Liver (tissue), 3 donors: Measurements from ENCODE around the gene YIPF3.

Experiments
- EGR1 ChIP-seq, 2 donors: IDR thresholded peaks; 2 replicates each; pipeline ENCODE4 v1.6.1; 2016 to 2018; ENCODE audit warnings: antibody characterized with exemption in 2 of 2, low read depth in 2 of 2
- FOXA1 ChIP-seq: IDR thresholded peaks from 2 replicates; pipeline ENCODE4 v1.6.1; 2016; ENCODE audit warnings: antibody characterized with exemption
- GABPA ChIP-seq, 2 donors: IDR thresholded peaks in 1 of 2; conservative IDR thresholded peaks in 1 of 2; 2 replicates each; pipeline ENCODE4 v1.6.1; 2016; ENCODE audit warnings: antibody characterized with exemption in 2 of 2, mild to moderate bottlenecking in 1 of 2, moderate library complexity in 1 of 2
- JUND ChIP-seq, 2 donors: IDR thresholded peaks; 2 replicates each; pipeline ENCODE4 v1.6.1; 2016; ENCODE audit warnings: antibody characterized with exemption in 2 of 2
- SP1 ChIP-seq: IDR thresholded peaks from 2 replicates; pipeline ENCODE4 v1.6.1; 2018; ENCODE audit warnings: antibody characterized with exemption, mild to moderate bottlenecking
- TAF1 ChIP-seq: conservative IDR thresholded peaks from 2 replicates; pipeline ENCODE4 v1.6.1; 2016; ENCODE audit warnings: antibody characterized with exemption, mild to moderate bottlenecking
- YY1 ChIP-seq: IDR thresholded peaks from 2 replicates; pipeline ENCODE4 v1.6.1; 2016; ENCODE audit warnings: antibody characterized with exemption, mild to moderate bottlenecking
- TF ChIP-seq, protein P1 (sequence below): fragments of 150-350 bp; IDR thresholded peaks from 2 replicates; pipeline ENCODE4 v1.5.1; 2017; ENCODE audit warnings: improper control_type of control experiment, low read depth, low read length; ENCODE audit not compliant: missing input control
- TF ChIP-seq, protein P2 (sequence below): IDR thresholded peaks from 2 replicates; pipeline ENCODE4 v1.6.1; 2016; ENCODE audit warnings: antibody characterized with exemption, mild to moderate bottlenecking
- TF ChIP-seq, protein P3 (sequence below): IDR thresholded peaks from 2 replicates; pipeline ENCODE4 v1.6.1; 2016; ENCODE audit warnings: antibody characterized with exemption
- donor health status: healthy.
- donor health status: healthy.

DNA sequence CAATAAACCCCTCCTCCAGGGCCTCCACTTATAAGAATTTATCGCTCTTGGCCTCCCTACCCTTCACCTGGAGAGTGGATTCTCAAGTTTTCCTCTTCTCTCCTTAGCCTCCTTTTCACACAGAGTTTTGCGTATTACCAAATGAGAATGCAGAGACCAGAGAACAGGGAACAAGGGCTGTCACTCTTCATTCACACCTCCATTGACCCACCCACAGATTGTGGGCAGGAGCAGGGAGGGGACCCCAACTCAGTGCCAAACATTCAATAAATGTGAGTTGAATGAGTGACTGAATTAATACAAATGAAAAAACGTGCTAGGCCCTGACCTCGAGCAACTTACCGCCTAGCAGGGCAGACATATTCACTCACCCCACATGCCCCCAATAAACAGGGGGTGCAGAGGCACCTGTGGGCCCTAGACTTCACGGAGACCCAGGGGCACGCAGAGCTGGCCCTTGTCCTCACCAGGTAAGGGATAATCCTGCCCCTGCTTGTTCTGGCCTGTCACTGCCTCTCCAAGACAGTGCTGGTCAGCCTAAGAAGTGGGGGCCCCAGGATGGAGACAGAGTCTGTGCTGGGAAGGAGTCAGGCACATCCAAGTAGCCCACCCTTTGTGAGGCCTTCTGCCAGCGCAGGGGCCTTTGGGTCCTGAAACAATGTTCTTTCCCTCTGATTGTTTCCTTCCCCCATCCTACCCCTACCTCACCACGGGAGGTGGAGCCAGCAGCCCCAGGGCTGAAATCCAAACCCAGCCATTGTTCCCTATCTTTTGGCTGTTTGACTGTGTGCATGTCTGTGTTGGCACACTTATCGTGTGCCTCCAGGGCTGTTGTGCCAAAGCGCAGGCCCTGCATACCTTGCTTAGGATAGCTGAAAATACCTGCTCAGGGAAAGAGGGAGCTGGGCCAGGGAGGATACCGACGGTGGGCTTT lies 47.7 kb downstream of the YIPF3 start:
- TF ChIP-seq, protein P1, sequence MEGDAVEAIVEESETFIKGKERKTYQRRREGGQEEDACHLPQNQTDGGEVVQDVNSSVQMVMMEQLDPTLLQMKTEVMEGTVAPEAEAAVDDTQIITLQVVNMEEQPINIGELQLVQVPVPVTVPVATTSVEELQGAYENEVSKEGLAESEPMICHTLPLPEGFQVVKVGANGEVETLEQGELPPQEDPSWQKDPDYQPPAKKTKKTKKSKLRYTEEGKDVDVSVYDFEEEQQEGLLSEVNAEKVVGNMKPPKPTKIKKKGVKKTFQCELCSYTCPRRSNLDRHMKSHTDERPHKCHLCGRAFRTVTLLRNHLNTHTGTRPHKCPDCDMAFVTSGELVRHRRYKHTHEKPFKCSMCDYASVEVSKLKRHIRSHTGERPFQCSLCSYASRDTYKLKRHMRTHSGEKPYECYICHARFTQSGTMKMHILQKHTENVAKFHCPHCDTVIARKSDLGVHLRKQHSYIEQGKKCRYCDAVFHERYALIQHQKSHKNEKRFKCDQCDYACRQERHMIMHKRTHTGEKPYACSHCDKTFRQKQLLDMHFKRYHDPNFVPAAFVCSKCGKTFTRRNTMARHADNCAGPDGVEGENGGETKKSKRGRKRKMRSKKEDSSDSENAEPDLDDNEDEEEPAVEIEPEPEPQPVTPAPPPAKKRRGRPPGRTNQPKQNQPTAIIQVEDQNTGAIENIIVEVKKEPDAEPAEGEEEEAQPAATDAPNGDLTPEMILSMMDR, result no peak
- TF ChIP-seq SP1 (no peak), TAF1 (no peak), GABPA (IDR thresholded peaks at IDR 0.05 in 1 of 2, conservative IDR thresholded peaks at IDR 0.05 in 1 of 2) (no peak), FOXA1 (no peak), EGR1 (IDR thresholded peaks at IDR 0.05; ENCODE audit: low read depth in 2 of 2) (no peak), JUND (IDR thresholded peaks at IDR 0.05) (no peak), YY1 (no peak)
- TF ChIP-seq, protein P2, sequence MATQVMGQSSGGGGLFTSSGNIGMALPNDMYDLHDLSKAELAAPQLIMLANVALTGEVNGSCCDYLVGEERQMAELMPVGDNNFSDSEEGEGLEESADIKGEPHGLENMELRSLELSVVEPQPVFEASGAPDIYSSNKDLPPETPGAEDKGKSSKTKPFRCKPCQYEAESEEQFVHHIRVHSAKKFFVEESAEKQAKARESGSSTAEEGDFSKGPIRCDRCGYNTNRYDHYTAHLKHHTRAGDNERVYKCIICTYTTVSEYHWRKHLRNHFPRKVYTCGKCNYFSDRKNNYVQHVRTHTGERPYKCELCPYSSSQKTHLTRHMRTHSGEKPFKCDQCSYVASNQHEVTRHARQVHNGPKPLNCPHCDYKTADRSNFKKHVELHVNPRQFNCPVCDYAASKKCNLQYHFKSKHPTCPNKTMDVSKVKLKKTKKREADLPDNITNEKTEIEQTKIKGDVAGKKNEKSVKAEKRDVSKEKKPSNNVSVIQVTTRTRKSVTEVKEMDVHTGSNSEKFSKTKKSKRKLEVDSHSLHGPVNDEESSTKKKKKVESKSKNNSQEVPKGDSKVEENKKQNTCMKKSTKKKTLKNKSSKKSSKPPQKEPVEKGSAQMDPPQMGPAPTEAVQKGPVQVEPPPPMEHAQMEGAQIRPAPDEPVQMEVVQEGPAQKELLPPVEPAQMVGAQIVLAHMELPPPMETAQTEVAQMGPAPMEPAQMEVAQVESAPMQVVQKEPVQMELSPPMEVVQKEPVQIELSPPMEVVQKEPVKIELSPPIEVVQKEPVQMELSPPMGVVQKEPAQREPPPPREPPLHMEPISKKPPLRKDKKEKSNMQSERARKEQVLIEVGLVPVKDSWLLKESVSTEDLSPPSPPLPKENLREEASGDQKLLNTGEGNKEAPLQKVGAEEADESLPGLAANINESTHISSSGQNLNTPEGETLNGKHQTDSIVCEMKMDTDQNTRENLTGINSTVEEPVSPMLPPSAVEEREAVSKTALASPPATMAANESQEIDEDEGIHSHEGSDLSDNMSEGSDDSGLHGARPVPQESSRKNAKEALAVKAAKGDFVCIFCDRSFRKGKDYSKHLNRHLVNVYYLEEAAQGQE, result no peak
- TF ChIP-seq, protein P3, sequence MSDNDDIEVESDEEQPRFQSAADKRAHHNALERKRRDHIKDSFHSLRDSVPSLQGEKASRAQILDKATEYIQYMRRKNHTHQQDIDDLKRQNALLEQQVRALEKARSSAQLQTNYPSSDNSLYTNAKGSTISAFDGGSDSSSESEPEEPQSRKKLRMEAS, result no peak
